Fibroblast of skin of back (primary cell): ENCODE measurements around the gene MICAL3. TPM values are rescaled to one million over a fixed set of nuclear protein-coding genes. Genes with fewer than 3 reads are reported as not detected.
"Not testable (repeated sequence)": the region's sequence is repeated elsewhere in the genome, so short reads cannot be mapped to it uniquely, and the experiment has no call there.

Source experiments
- DNase-seq: peaks from one replicate; pipeline ENCODE4 v3.0.0-alpha.2; 2013
- polyA plus RNA-seq, 2 experiments: library from polyadenylated mRNA; unstranded; fragments of 120-200 nt; gene quantifications; one replicate each; pipeline ENCODE4 v1.2.1, GENCODE V29; 2013; ENCODE audit not compliant: insufficient read length in 2 of 2

Gene MICAL3, protein sequence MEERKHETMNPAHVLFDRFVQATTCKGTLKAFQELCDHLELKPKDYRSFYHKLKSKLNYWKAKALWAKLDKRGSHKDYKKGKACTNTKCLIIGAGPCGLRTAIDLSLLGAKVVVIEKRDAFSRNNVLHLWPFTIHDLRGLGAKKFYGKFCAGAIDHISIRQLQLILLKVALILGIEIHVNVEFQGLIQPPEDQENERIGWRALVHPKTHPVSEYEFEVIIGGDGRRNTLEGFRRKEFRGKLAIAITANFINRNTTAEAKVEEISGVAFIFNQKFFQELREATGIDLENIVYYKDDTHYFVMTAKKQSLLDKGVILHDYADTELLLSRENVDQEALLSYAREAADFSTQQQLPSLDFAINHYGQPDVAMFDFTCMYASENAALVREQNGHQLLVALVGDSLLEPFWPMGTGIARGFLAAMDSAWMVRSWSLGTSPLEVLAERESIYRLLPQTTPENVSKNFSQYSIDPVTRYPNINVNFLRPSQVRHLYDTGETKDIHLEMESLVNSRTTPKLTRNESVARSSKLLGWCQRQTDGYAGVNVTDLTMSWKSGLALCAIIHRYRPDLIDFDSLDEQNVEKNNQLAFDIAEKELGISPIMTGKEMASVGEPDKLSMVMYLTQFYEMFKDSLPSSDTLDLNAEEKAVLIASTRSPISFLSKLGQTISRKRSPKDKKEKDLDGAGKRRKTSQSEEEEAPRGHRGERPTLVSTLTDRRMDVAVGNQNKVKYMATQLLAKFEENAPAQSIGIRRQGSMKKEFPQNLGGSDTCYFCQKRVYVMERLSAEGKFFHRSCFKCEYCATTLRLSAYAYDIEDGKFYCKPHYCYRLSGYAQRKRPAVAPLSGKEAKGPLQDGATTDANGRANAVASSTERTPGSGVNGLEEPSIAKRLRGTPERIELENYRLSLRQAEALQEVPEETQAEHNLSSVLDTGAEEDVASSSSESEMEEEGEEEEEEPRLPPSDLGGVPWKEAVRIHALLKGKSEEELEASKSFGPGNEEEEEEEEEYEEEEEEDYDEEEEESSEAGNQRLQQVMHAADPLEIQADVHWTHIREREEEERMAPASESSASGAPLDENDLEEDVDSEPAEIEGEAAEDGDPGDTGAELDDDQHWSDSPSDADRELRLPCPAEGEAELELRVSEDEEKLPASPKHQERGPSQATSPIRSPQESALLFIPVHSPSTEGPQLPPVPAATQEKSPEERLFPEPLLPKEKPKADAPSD (N-terminal part only)
- polyA plus RNA-seq (2013, experiment 1 of 2; ENCODE audit: insufficient read length) = 36.2 TPM
- polyA plus RNA-seq (2013, experiment 2 of 2; ENCODE audit: insufficient read length) = 41.5 TPM

DNA sequence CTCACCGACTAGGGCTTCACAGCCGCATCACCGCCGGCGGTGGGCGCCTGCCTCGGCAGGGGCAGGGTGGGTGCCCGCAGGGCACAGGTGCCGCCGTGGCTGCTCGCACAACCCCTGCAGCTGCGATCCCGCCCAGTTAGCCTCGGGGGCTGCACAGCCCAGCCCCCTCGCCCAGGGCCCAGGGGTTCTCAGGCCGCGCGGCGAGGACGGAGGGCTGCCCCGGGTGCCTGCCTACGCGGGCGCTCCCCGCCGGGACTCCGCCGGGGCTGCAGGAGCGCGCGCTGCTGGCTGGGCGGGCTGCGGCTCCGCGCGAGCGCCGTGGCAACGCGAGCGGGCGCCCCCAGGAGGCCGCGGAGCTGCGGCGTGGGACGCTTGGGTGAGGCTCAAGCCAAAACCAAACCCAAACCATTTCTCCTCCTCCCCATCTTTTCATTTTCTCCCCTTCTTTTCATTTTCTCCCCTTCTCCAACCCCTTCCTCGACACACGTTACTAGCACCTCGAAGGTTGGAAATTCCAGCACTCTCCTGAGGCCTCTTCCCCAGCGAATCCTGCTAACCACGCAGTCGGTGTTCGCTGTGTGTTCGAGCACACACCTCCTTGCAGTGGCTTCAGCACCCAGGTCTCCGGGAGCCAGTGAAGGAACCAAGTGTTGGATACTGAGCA is at the start of gene MICAL3:
TSS of gene MICAL3 (minus strand) at position 286 of the 664 bp plus-strand sequence. CDS start 117,749 bp downstream, outside the sequence.
- DNase-seq = peak; percentile 69

DNA sequence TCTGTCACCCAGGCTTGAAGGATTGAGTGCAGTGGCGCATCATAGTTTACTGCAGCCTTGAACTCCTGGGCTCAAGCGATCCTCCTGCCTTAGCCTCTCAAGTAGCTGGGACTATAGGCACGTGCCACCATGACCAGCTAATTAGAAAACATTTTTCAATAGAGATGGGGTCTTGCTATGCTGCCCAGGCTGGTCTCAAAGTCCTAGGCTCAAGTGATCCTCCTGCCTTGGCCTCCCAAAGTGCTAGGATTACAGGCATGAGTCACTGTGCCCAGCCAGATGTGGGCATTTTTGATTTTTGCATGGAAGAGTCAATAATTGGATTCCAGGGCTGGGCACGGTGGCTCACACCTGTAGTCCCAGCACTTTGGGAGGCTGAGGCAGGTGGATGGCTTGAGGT is 49.6 kb upstream of the MICAL3 start:
- not testable (repeated sequence) for DNase-seq

DNA sequence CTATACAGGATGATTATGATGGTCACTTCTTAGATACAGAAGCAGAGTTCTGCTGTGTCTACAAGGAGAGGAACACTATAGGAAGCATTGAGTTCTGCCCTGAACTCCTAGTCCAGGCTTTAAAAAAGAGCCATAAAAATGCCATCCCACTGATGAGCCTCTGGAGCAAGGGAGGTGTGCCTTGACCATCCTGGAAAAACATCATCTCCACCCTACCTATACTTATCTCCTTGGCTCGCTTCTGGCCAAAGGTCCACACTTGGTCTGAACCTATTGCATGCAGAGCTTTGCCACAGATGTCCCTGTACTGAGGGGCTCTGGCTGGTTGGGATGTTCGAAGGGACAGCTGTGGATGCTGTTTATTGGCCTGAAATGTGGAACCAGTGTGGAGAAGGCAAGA is 49.1 kb upstream of the MICAL3 start:
- DNase-seq = no peak

DNA sequence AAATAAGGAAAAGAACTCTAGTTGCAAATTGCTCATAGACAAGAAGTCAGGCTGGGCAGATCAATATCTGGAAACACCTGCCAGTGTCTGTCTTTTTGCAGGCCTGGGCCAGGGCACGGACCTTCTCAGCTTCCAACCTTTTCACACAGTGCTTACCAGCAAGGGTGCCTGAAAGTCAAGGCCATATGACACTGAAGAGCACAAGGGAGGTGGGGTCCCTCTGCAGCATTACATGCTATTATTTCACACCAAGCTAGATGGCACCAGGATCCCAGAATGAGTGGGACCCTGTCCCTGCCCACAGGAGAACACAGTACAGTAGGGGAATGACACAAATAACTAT is 47.6 kb upstream of the MICAL3 start:
- no peak for DNase-seq

DNA sequence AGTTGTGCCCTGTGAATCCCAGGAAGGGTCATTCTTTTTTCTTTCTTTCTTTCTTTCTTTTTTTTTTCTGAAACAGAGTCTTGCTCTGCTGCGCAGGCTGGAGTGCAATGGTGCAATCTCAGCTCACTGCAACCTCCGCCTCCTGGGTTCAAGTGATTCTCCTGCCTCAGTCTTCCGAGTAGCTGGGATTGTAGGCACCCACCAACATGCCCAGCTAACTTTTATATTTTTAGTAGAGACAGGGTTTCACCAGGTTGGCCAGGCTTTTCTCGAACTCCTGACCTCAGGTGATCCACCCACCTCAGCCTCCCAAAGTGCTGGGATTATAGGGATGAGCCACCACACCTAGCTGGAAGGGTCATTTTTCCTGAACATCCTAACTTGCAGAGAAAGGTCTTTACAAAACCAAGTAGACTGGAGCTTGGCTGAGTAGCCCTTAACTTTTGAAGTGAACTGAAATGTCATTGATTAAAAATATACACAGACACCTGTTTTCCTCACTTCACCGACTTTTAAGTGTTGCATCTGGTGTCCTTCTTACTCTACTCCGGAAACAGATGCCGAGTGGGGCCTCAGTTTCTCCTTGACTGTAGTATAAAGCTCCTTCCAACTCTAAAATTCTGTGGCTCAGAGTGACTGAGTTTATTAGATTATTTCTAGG is 47.1 kb upstream of the MICAL3 start:
- not testable (repeated sequence) for DNase-seq

DNA sequence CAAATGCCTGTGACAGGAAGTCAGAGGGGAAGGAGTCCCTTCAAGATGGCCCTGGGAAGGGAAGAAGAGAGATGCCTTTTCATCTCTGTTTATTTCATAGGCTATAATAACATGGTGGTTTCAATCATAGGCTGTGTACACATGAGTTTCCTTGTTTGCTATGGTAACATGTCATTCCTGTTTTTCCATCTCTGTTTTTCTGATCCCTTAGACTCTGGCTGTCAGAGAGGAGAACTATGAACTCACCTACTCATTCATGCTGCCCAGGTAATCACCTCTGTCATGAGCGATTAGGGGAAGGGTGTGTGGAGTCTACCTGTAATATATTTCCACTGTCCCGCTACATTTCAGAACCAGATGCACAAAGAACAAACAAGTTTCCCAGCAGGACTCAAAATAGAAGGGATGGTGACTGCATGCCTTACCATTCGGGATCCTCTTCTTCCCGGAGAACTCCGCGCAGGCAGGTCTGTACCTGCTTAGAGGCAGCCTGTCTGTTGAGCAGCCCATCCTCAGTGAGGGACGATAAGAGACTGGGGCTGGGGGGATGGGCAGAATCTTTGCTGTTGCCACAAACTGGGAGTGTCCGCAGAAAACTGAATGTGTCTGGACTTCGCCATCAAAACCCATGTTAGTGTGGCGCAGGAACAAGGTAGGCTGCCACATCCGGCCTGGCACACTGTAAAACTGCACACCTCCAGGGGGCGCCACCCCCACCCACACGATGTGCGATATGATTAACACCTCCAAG is 46.4 kb upstream of the MICAL3 start:
- no peak for DNase-seq

DNA sequence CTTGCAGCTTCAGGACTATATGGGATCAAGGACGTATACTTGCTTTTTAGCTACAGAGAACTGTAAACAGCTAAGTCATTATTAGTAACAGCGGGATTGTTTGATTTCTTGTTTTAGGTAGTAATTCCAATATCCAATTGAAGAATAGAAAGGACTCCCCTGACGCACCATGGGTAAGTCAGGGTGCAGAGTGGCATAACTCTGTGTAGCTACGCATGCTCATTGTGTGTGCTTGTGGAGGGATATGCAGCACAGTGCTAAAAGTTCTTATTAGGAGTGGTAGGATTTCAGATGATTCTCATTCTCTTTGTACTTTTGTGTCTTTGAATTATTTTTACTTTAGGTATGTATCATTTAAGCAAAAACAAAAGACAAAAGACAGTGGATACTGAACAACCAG is 45.7 kb upstream of the MICAL3 start:
- DNase-seq = no peak

DNA sequence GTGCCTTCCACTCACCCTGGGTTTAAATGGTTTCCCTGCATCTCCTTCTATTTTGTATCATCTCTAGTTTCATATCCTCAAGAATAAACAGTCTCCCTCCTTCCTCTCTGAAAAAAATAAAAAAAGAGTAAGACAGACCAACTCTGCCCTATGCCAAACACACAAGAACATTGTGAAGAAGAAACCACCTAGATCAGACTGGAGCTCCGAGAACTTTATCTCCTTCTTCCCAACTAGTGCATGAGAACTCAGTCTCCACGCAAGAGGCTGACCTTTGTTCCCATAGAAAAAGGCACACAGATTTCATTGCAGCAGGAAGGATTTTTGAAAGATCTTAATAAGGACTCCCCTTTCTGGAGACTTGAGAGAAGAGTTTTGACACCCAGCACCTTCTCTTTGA is 44.7 kb upstream of the MICAL3 start:
- DNase-seq = peak; percentile 16

DNA sequence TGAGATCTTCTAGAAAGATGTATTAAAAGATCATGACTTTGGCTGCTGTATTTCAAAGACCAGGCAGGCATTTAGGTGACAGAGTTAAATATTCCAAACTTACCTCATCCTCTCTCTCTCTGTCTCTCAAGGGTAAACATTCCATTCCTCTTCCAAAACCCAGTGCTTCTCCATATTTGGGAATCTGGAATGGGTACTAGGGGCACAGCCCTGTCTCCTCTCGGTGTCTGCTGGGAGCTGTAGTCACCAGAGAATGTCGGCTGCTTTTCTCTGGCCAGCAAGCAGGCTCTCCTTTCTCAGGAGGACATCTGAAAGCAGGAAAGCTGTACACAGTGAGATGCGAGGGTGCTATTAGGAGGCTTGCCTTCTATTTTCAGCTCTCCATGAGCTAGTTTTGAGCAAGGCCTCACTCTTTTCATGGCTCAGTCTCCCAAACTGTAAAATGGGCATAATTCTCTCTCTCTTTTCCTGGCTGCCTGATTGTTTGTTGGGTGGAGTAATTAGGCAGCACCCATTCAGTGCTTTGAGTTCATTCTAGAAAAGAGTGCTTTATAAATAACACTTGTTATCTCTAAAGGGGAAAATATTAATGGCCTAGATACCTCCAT is 44.1 kb upstream of the MICAL3 start:
- DNase-seq = peak; percentile 97

DNA sequence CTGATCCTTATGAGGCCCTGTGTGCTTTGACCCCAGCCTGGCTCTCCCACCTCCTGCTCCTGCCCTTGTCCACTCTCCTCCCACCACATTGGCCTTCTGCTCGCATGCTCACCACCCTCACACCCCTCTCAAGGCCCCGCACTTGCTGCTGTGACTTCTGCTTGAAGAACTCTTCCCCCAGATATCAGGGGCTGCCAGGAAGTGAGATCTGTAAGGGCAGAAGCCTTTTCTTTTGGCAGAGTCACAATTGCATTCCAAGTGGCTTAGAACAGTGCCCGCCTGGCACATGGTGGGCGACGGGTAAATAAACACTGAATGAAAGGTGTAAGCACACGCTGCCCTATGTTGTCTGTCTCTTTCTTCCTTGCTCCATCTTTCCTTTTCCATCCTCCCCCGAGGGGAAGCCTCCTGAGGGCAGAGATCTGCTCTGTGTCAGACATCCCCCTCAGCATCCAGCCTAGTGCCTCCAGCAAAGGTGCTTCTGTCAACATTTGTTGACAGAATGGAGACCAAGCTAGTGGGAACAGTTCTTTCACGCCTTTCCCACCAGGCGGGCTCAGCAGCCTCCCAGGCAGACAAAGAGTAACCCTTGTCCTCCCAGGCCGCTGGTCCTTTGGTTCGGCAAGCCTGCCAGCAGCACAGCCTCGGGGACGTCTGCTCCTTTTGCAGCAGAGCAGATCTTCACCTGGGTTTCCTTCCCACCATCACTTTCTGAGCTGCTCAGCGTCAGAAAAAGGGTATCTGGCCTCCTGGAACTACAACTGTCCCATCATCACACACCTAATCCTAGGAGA is 43.4 kb upstream of the MICAL3 start:
- peak; percentile 44 for DNase-seq

DNA sequence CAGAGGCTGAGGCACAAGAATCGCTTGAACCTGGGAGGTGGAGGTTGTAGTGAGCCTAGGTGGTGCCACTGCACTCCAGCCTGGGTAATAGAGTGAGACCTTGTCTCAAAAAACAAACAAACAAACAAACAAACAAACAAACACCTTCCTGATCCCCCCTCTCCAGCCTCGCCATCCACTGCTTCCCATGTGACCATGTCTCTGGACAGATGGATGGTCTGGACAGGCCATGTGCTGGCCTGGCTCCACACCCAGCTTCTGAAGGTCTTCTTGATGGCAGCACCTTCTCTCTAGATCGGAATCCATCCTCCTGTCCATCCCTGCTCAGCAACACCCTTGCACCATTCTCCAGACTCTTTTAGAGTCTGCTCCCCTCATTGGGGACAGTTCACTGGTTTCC is 42.8 kb upstream of the MICAL3 start:
- DNase-seq = no peak

DNA sequence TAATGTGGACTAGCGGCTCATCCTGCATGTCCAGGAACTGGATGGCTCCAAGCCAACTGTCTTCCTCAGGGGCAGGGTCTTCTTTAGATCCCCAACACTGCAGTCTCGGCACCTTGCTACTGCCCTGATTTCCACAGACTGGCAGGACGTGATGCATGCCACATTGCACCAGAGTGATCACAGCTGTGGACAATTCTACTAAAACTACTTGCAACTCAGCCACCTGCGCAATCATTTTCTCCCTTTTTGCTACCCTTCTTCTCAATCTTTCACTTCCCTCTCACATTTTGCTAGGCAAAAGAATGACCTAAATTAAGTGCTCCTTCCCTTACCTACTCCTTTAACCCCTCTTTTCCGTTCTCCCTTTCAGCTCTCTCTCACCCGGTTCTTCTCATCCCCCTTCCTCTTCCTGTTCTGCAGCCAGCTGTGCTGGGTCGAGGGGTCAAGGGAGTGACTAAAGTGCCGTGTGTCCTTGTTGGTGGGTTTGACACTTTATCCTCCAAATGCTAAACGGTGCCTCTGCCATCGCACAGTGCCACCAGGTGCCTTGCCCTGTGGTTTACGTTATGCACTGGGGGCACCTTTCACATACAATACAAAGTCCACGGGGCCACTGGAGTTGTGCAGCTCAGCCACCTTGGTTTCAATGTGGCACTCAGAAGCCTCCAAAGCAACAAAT is 42.0 kb upstream of the MICAL3 start:
- no peak for DNase-seq

DNA sequence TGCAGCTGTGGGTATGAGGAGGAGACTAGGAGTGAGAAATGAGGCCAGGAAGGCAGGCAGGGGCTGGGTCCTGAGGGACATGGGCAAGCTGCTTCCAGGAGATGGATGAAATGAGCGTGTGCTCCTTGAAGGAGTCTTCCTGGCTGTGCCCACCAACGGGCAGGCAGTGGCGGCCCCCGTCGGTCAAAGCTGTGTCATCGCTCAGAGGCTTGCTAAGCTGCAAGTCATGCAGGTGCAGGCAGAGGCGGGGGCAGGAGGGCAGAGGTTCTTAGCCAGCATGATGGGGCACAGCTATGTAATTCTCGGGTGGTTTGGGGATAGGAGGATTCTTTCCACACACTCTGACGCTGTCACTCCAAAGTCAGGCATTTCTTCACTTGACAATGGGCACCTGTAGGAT is 40.9 kb upstream of the MICAL3 start:
- no peak for DNase-seq

DNA sequence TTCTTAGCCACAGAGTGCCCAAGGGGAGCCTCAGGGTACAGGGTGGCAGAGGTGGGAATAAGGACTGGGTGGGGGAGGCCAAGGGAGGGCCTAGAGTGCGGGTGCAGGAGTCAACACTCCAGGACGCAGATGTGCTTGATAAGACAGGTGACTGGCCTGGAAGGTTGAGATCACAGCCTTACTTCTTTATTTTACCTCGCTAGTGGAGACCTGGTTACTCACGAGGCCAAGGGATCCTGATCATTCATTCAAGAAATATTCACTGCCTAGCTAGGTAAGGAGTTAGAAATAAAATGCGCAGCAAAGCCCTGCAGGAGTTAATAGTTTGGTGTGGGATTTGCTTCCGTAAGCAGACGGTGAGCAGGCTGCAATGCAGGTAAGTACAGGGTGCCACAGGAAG is 40.3 kb upstream of the MICAL3 start:
- no peak for DNase-seq

DNA sequence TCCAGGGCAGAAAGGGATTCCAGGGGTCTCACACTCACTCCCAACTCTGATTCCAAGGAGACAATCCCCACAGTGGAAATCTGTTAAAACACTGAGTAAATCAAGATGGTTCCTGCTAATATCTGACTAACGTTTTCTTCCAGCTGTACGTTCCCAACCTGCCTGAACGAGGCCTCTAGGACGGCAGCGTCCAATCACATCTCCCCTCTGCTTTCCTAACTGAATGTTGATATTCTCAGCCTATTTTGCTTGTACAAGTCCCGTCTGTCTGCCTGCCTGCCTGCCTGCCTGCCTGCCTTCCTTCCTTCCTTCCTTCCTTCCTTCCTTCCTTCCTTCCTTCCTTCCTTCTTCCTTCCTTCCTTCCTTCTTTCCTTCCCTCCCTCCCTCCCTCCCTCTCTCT is 39.4 kb upstream of the MICAL3 start:
- DNase-seq = not testable (repeated sequence)

DNA sequence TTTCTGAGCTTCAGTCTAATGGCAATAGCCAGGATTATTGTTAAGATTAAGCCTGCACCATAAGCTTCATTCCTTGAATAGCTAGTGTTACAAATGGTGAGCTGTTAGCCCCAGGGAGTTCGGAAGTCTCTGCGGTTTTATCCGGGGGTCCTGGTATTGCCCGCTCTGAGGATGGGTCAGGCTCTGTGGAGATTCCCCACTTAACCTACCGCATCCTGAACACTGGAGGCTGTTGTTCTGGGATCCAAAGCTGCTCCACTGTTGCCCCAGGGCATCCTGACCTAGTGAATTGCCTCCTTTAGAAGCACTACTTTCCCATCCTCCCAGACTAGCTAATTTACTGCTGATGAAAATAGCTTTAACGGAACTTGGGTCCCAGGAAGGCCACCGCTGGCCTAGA is 38.9 kb upstream of the MICAL3 start:
- peak; percentile 68 for DNase-seq

DNA sequence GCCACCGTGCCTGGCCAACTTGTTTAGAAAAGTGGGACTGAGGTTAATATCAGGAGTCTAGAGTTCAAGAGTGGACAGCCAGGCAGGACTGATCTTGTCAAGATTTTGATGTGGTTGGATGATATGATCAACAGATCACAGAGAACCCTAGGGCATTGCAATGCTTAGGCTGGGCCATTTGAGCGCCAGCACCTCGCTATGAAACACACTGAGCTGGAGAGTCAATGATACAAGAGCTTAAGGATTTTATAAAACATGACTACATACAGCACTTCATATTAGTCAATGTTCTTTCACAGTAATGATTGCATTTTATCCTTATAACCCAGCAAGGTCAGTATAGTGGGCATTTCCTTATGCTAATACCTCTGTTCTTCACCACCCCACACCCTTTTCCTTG is 38.1 kb upstream of the MICAL3 start:
- DNase-seq = no peak

DNA sequence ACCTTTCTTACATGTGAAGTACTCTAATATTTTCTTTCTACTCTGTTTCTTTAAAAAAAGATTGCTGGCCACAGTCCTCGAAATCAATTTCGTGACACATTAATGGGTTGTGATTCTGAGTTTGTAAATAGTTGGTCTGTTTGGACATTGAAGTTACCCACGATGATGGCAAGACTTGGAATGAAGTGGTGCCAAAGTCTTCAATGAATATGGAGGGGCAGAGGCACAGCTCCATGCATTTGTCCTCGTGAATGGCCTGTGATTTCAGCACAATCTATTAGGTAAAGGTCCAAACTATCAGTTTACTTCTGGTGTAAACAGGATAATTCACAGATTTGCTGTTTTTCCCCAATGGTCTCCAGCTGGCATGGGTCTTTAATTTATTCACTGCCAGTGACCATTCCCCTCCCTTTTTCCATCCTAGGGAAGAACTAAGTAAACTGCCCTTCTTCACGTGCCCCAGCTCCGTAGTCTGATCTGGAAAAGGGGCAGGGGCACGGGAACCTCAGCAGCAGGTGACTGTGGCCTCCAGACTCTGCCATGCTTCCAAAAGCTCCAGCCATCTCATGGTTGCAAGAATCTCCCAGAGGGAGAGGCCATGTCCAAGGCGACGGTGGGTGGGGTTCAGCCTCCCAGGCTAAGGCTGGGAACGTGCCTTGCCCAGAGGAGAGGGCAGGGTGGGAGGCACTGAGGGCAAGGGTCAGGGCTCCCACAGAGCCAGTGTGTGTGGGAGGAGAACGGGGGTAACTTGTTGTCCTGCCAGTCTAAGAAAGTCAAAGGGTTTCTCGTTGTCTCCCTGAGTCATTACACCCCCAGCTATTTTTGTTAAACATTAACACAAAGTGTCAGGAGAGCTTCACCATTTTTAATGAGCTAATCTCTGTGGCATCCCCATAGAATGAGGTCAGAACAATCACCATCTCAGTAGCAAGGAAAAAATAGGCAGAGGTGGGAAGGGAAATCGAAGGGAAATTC is 36.6 kb upstream of the MICAL3 start:
- DNase-seq = peak; percentile 87
